GM21367 (cell line): ENCODE measurements around the gene SLC18A3.

Source experiments
- ATAC-seq: cut with Tn5 transposase; IDR thresholded peaks from one replicate; pipeline ENCODE4 v1.9.1; 2021; ENCODE audit not compliant: unreplicated experiment

Gene SLC18A3

DNA sequence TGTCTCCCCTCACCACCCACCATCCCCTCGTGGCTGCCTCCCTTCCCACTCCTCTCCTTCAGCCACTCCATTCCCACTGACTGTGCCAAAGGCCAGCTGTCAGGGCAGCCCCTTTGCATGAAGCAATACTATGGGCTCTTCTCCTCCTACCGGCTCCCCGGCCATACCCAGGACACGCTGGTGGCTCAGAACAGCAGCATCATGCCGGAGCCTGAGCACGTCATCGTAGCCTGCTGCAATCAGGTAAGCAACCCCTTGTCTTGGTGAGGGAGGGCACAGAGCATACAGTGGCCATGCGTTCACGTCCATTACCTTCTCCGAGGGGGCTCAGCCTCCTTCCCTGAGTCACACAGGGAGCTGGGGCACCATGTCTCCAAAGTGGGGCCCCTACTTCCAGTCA is 15.3 kb downstream of the SLC18A3 start:
- ATAC-seq = no peak

DNA sequence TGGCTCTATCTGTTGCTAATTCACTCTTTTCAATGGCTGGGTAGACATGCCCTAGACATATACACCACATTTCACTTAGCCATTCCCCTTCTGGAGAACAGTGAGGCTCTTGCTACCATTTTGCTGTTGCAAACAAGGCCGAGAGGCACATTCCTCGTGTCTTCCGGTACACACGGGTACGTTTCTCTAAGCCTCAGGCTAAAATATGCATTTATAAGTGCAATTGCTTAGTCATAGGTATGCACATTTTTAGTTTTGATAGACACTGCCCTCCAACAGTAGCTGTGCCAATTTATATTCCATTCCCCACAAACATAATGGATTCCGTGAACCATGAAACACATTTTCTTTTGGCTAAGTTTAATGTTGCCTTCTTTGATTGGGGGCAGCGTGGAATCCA is 16.9 kb downstream of the SLC18A3 start:
- ATAC-seq = no peak

DNA sequence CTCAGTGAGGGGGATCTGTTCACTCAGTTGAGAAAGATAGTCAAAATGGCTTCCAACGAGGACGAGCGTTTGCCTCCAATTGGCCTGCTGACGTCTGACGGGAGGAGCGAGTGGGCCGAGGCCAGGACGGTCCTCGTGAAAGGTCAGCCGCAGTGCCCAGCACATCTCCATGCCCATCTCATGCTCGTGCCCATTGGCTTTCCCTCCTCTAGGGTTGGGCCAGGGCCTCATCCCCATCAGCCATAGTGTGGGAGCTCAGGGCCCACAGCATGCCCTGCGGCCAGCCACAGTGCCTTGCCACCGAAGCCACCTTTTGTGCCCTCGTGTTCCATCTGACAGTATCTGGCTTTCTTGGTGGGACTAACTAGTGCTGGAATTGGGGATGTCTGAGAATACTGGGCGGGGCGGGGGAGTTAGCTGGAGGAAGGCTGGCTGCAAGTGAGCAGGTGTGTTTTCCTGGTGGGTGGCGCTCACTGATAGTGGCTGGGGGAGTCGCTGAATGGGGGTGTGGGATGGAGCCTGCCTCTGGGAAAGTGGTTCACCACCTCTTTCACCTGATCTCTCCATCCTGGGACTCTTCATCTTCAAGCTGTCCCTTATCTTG is 17.6 kb downstream of the SLC18A3 start:
- ATAC-seq = no peak

GRCh38 chr10:49628599-49628998 is 18.5 kb downstream of the SLC18A3 start:
- ATAC-seq = no peak

- ATAC-seq = no peak
Observed at GRCh38 chr10:49629431-49629881, 19.3 kb downstream of the SLC18A3 start.

DNA sequence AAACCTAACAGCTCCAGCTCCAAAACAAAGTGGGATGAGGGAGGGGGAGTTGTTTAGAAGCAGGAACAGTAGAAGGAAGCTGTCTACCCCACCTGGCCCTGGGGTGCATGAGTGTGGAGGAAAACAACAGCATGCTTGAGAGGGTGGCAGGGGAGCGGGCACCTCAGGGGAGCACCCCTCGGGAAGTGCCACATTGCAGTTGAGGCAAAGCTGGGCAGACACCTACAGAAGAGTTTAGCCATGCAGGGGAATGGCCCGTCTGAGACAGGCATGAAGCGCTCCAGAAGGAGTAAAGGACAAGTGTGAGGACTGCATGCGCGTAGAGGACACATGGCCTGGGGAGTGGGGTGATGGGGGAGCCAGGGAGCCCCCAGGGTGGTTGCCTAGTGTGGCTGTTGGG is 21.9 kb downstream of the SLC18A3 start:
- ATAC-seq = no peak

- no peak for ATAC-seq
Observed at GRCh38 chr10:49632406-49633317, 22.6 kb downstream of the SLC18A3 start.

DNA sequence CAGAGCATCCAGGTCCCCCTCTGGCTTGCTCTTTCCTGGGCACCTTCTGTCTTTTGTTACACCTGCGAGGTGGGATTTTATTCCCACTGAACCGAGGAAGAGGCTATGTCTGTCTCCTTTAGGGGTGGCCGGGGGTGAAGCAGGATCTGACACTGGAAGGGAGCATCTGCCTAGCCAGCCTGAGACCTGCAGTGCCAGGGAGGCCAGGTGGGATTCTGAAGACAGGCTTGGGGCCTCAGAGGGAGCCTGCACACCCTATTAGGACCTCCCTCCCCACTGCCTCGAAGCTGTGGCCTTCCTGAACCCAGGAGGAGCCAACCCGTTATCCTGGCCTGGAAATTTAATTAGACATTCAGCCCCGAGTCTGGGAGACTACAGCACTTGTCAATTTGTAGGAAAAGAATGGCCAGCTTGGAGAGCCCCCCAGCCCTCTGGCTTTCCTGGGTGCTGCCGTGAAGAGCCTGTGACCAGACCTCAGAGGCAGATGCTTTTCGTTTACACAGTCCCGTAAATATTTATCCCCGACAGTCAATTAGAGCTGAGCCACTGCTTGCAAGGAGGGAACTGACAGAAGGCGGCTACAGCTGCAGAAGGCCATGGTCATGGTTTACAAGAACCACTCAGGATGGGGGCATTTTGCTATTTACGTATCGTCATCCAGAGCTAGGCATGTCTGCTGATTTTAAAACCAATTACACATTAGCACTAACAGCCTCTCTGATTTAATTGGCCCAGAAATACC is 23.4 kb downstream of the SLC18A3 start:
- no peak for ATAC-seq

- ATAC-seq = no peak
Observed at GRCh38 chr10:49634069-49634660, 24.1 kb downstream of the SLC18A3 start.

- ATAC-seq = no peak
Observed at GRCh38 chr10:49642311-49642710, 32.2 kb downstream of the SLC18A3 start.

- ATAC-seq = no peak
Observed at GRCh38 chr10:49643241-49644034, 33.3 kb downstream of the SLC18A3 start.

DNA sequence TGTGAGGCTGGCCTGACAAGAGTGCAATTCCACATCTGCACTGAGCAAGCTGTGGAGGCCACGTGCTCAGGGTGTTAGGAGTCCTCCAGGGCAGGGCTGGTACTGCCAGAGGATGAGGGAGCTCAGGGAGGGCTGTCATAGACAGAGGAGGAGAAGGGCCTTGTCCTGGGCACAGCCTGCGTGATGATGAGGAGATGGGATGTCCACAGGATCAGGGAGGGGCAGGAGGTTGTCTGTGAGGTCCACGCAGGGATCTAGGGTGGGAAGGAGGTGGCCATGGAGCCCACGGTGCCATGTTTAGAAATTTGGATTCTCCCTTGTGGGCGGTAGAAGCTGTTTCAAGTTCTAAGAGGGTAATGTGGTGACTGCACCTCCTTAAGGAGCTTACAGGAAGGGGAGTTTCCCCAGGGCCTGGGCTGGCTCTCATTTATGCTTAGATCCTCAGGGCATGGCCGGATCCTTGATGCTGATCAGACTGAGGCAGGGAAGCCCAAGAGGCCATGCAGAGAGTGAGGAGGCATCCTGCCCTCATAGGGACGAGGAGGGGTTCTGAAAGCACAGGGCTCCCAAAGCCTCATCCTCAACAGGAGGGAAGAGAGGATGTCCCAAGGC is 34.0 kb downstream of the SLC18A3 start:
- no peak for ATAC-seq

- ATAC-seq = no peak
Observed at GRCh38 chr10:49645417-49645816, 35.3 kb downstream of the SLC18A3 start.

- no peak for ATAC-seq
Observed at GRCh38 chr10:49645871-49646870, 36.1 kb downstream of the SLC18A3 start.

GRCh38 chr10:49647554-49647953 is 37.4 kb downstream of the SLC18A3 start:
- ATAC-seq = no peak

- ATAC-seq = no peak
Observed at GRCh38 chr10:49647985-49648795, 38.1 kb downstream of the SLC18A3 start.

DNA sequence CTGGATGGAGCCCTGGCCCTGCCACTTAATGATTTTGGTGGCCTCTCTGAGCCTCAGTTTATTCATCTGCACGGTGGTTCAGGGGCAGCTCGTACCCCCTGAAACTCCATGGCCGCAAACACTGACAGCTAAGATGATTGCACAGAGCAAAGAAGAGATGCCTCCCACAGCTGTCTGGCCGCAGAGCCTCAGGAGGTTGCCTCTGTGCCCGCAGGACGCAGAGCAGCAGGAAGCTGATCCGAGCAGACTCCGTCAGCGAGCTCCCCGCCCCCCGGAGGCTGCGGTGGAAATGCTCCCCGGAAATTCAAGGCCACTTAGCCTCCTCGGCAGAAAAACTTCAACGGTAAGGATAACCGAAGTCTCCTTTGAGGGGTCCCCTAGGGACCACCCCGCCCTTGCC is 39.2 kb downstream of the SLC18A3 start:
- ATAC-seq = peak; percentile 65
